22Rv1 (cell line): ENCODE results near the gene SLC6A1.
"Not testable (repeated sequence)": the region's sequence is repeated elsewhere in the genome, so short reads cannot be mapped to it uniquely, and the experiment has no call there.

Source experiments
- H3K27ac ChIP-seq: fragments of 450-650 bp; 2 replicates; pipeline ENCODE4 v1.5.1; 2017
- CTCF ChIP-seq: fragments of 450-650 bp; IDR thresholded peaks from 2 replicates; pipeline ENCODE4 v1.5.1; 2017; ENCODE audit warnings: mild to moderate bottlenecking
- ZFX ChIP-seq: fragments of 450-650 bp; IDR thresholded peaks from 2 replicates; pipeline ENCODE4 v1.6.1; 2017; ENCODE audit warnings: antibody characterized with exemption, borderline replicate concordance

Gene SLC6A1

GRCh38 chr3:11055496-11055895, 62.9 kb downstream of the SLC6A1 start:
- no peak for TF ChIP-seq ZFX
- no peak for TF ChIP-seq CTCF
- no peak overlapping the region for H3K27ac ChIP-seq

DNA sequence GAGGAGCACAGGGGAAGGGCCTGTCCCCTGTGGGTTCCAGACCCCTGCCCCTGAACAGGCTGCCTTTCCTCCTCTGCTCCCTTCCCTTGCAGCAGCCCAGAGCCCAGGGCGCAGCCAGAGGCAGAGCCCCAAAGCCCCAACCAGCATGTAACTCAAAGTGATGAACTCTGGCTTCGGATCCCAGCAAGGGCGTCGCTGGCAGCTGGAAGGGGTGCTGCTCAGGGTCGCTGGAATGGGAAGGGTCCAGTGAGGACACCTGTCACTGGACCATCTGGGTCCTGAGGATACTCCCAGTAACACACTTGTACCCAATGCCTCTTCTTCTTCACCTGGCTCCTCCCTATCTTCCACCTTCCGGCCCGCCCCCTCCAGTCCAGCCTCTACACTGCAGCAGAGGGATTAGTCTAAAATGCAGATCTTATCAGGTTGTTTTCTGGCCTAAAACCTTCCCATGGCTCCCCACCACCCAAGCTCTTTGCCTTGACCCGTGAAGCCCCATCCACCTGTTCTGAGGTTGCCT, 64.0 kb downstream of the SLC6A1 start:
- TF ChIP-seq ZFX (no peak), CTCF (no peak)
- H3K27ac ChIP-seq: no peak overlapping the region

DNA sequence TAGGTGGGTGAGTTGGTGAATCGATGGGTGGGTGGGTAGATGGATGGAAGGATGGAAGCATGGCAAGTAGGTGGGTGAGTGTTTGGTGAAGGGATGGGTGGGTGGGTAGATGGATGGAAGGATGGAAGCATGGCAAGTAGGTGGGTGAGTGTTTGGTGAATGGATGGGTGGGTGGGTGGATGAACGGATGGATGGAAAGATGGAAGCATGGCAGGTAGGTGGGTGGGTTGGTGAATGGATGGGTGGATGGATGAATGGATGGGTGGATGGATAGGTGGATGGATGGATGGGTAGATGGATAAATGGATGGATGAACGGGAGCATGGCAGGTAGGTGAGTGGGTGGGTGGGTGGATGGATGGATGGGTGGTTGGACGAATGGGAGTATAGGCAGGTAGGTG, 65.1 kb downstream of the SLC6A1 start:
- TF ChIP-seq ZFX (no peak), CTCF (no peak)
- no peak overlapping the region for H3K27ac ChIP-seq

- H3K27ac ChIP-seq: no peak overlapping the region
- no peak for TF ChIP-seq ZFX
- TF ChIP-seq CTCF: peak; percentile 63
Observed at GRCh38 chr3:11059090-11059798, 66.7 kb downstream of the SLC6A1 start.

- TF ChIP-seq ZFX: no peak
- TF ChIP-seq CTCF: no peak
- H3K27ac ChIP-seq: no peak overlapping the region
Observed at GRCh38 chr3:11059799-11060115, 67.2 kb downstream of the SLC6A1 start.

- TF ChIP-seq CTCF (peak; percentile 95), ZFX (no peak)
- H3K27ac ChIP-seq: no peak overlapping the region
Observed at GRCh38 chr3:11060500-11061251, 68.1 kb downstream of the SLC6A1 start.

DNA sequence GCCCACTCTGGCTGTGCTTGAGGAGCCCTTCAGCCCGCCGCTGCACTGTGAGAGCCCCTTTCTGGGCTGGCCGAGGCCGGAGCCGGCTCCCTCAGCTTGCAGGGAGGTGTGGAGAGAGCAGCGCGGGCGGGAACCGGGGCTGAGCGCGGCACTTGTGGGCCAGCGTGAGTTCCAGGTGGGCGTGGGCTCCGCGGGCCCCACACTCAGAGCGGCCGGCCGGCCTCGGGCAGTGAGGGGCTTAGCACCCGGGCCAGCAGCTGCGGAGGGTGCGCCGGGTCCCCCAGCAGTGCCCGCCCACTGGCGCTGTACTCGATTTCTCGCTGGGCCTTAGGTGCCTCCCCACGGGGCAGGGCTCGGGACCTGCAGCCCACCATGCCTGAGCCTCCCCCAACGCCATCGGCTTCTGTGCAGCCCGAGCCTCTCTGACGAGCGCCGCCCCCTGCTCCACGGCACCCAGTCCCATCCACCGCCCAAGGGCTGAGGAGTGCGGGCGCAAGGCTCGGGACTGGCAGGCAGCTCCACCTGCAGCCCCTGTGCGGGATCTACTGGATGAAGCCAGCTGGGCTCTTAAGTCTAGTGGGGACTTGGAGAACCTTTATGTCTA, 68.8 kb downstream of the SLC6A1 start:
- H3K27ac ChIP-seq: not testable (repeated sequence)
